ENCODE results near the gene IQGAP3. TPM values are rescaled to one million over a fixed set of nuclear protein-coding genes. Genes with fewer than 3 reads are reported as not detected.

The IQGAP3 gene
- total RNA-seq, 2 experiments from 2014 or later, result 13.5 to 14.9 TPM

GRCh38 chr1:156527584-156527983 is 44.8 kb downstream of the IQGAP3 start:
- DNase-seq, result no peak
- no peak overlapping the region for H3K4me3 Mint-ChIP-seq
- peaks cover 35% of the 10 kb centered on the region for H3K4me1 Mint-ChIP-seq
- H3K36me3 Mint-ChIP-seq, result peaks cover 4% of the 10 kb centered on the region
- H3K27me3 Mint-ChIP-seq, result no peaks in the 10 kb centered on the region
- H3K27ac Mint-ChIP-seq, result no peak overlapping the region
- no peaks in the 10 kb centered on the region for H3K9me3 Mint-ChIP-seq

- H3K36me3 Mint-ChIP-seq, result peaks cover 4% of the 10 kb centered on the region
- no peak overlapping the region for H3K4me3 Mint-ChIP-seq
- H3K9me3 Mint-ChIP-seq, result no peaks in the 10 kb centered on the region
- peaks cover 35% of the 10 kb centered on the region for H3K4me1 Mint-ChIP-seq
- DNase-seq, result no peak
- H3K27me3 Mint-ChIP-seq, result no peaks in the 10 kb centered on the region
- no peak overlapping the region for H3K27ac Mint-ChIP-seq
These were observed 46.4 kb downstream of the IQGAP3 start for GRCh38 chr1:156525856-156526489.

- H3K36me3 Mint-ChIP-seq, result peaks cover 4% of the 10 kb centered on the region
- no peaks in the 10 kb centered on the region for H3K27me3 Mint-ChIP-seq
- no peaks in the 10 kb centered on the region for H3K9me3 Mint-ChIP-seq
- H3K27ac Mint-ChIP-seq, result peak overlapping the region; percentile 84
- DNase-seq, result no peak
- peak overlapping the region; percentile 62 for H3K4me3 Mint-ChIP-seq
- peaks cover 35% of the 10 kb centered on the region for H3K4me1 Mint-ChIP-seq
These were observed 47.3 kb downstream of the IQGAP3 start for GRCh38 chr1:156525071-156525501.

- Mint-ChIP-seq H3K27me3 (no peaks in the 10 kb centered on the region), H3K4me3 (peak overlapping the region; percentile 62), H3K9me3 (no peaks in the 10 kb centered on the region), H3K27ac (peak overlapping the region; percentile 84), H3K36me3 (peaks cover 4% of the 10 kb centered on the region), H3K4me1 (peaks cover 35% of the 10 kb centered on the region)
- peak; percentile 26 for DNase-seq
These were observed 47.9 kb downstream of the IQGAP3 start for GRCh38 chr1:156524481-156524869.

- Mint-ChIP-seq H3K4me3 (peak overlapping the region; percentile 62), H3K4me1 (peaks cover 35% of the 10 kb centered on the region), H3K9me3 (no peaks in the 10 kb centered on the region), H3K27me3 (no peaks in the 10 kb centered on the region), H3K27ac (peak overlapping the region; percentile 84), H3K36me3 (peaks cover 4% of the 10 kb centered on the region)
- no peak for DNase-seq
These were observed 48.4 kb downstream of the IQGAP3 start for GRCh38 chr1:156523801-156524480.

GRCh38 chr1:156522443-156522970 is 49.9 kb downstream of the IQGAP3 start:
- peaks cover 24% of the 10 kb centered on the region for H3K4me1 Mint-ChIP-seq
- no peaks in the 10 kb centered on the region for H3K9me3 Mint-ChIP-seq
- H3K27ac Mint-ChIP-seq, result no peak overlapping the region
- no peak for DNase-seq
- H3K4me3 Mint-ChIP-seq, result no peak overlapping the region
- no peaks in the 10 kb centered on the region for H3K27me3 Mint-ChIP-seq
- peaks cover 4% of the 10 kb centered on the region for H3K36me3 Mint-ChIP-seq

- H3K4me3 Mint-ChIP-seq, result no peak overlapping the region
- DNase-seq, result no peak
- H3K27me3 Mint-ChIP-seq, result no peaks in the 10 kb centered on the region
- no peaks in the 10 kb centered on the region for H3K4me1 Mint-ChIP-seq
- no peak overlapping the region for H3K27ac Mint-ChIP-seq
- H3K36me3 Mint-ChIP-seq, result no peaks in the 10 kb centered on the region
- no peaks in the 10 kb centered on the region for H3K9me3 Mint-ChIP-seq
These were observed 54.6 kb downstream of the IQGAP3 start for GRCh38 chr1:156517748-156518147.

GRCh38 chr1:156516821-156517220 is 55.5 kb downstream of the IQGAP3 start:
- Mint-ChIP-seq H3K9me3 (no peaks in the 10 kb centered on the region), H3K36me3 (no peaks in the 10 kb centered on the region), H3K27me3 (no peaks in the 10 kb centered on the region), H3K4me3 (no peak overlapping the region), H3K27ac (no peak overlapping the region), H3K4me1 (peaks cover under 1% of the 10 kb centered on the region)
- DNase-seq, result no peak

GRCh38 chr1:156515956-156516355 is 56.4 kb downstream of the IQGAP3 start:
- H3K27me3 Mint-ChIP-seq, result no peaks in the 10 kb centered on the region
- peaks cover 3% of the 10 kb centered on the region for H3K4me1 Mint-ChIP-seq
- no peaks in the 10 kb centered on the region for H3K36me3 Mint-ChIP-seq
- H3K9me3 Mint-ChIP-seq, result no peaks in the 10 kb centered on the region
- no peak for DNase-seq
- no peak overlapping the region for H3K27ac Mint-ChIP-seq
- H3K4me3 Mint-ChIP-seq, result no peak overlapping the region

GRCh38 chr1:156513185-156513584 is 59.2 kb downstream of the IQGAP3 start:
- H3K9me3 Mint-ChIP-seq, result no peaks in the 10 kb centered on the region
- no peaks in the 10 kb centered on the region for H3K27me3 Mint-ChIP-seq
- DNase-seq, result no peak
- no peak overlapping the region for H3K4me3 Mint-ChIP-seq
- peaks cover 9% of the 10 kb centered on the region for H3K4me1 Mint-ChIP-seq
- H3K36me3 Mint-ChIP-seq, result no peaks in the 10 kb centered on the region
- no peak overlapping the region for H3K27ac Mint-ChIP-seq

GRCh38 chr1:156511644-156512043 is 60.7 kb downstream of the IQGAP3 start:
- peaks cover 20% of the 10 kb centered on the region for H3K4me1 Mint-ChIP-seq
- H3K27ac Mint-ChIP-seq, result no peak overlapping the region
- no peaks in the 10 kb centered on the region for H3K9me3 Mint-ChIP-seq
- no peaks in the 10 kb centered on the region for H3K36me3 Mint-ChIP-seq
- DNase-seq, result no peak
- no peak overlapping the region for H3K4me3 Mint-ChIP-seq
- no peaks in the 10 kb centered on the region for H3K27me3 Mint-ChIP-seq

- peaks cover 29% of the 10 kb centered on the region for H3K4me1 Mint-ChIP-seq
- H3K27ac Mint-ChIP-seq, result no peak overlapping the region
These were observed 61.7 kb downstream of the IQGAP3 start for GRCh38 chr1:156510709-156511108.

GRCh38 chr1:156509424-156510034 is 62.8 kb downstream of the IQGAP3 start:
- DNase-seq, result no peak
- Mint-ChIP-seq H3K4me1 (peaks cover 38% of the 10 kb centered on the region), H3K9me3 (peaks cover 3% of the 10 kb centered on the region), H3K4me3 (no peak overlapping the region), H3K36me3 (peaks cover 5% of the 10 kb centered on the region), H3K27ac (no peak overlapping the region), H3K27me3 (no peaks in the 10 kb centered on the region)

More at GRCh38 chr1:156510709-156511108, 61.7 kb downstream of the IQGAP3 start:
- Mint-ChIP-seq H3K9me3 (peaks cover under 1% of the 10 kb centered on the region), H3K27me3 (no peaks in the 10 kb centered on the region), H3K36me3 (peaks cover under 1% of the 10 kb centered on the region), H3K4me3 (no peak overlapping the region)
- no peak for DNase-seq

- H3K9me3 Mint-ChIP-seq, result peaks cover 3% of the 10 kb centered on the region
- H3K27ac Mint-ChIP-seq, result no peak overlapping the region
- no peak for DNase-seq
- peaks cover 5% of the 10 kb centered on the region for H3K36me3 Mint-ChIP-seq
- H3K4me3 Mint-ChIP-seq, result no peak overlapping the region
- H3K27me3 Mint-ChIP-seq, result no peaks in the 10 kb centered on the region
- peaks cover 45% of the 10 kb centered on the region for H3K4me1 Mint-ChIP-seq
These were observed 63.5 kb downstream of the IQGAP3 start for GRCh38 chr1:156508955-156509234.

- Mint-ChIP-seq H3K27me3 (no peaks in the 10 kb centered on the region), H3K4me1 (peaks cover 49% of the 10 kb centered on the region), H3K9me3 (peaks cover 3% of the 10 kb centered on the region), H3K27ac (peak overlapping the region; percentile 60), H3K36me3 (peaks cover 5% of the 10 kb centered on the region), H3K4me3 (peak overlapping the region; percentile 75)
- no peak for DNase-seq
These were observed 64.0 kb downstream of the IQGAP3 start for GRCh38 chr1:156508205-156508954.

All from activated naive CD8-positive, alpha-beta T cell treated with anti-CD3 and anti-CD28 coated beads for 36 hours (primary cell).